Fibroblast of skin of scalp (primary cell): ENCODE data around the gene PRKG1. TPM values are rescaled to one million over a fixed set of nuclear protein-coding genes. Genes with fewer than 3 reads are reported as not detected.

Experiments used
- DNase-seq: peaks from one replicate; pipeline ENCODE4 v3.0.0-alpha.2; 2013
- polyA plus RNA-seq, 2 experiments: library from polyadenylated mRNA; unstranded; fragments of 120-200 nt; gene quantifications; one replicate each; pipeline ENCODE4 v1.2.1, GENCODE V29; 2013; ENCODE audit not compliant: insufficient read length in 2 of 2

The PRKG1 gene
- 18.4 TPM for polyA plus RNA-seq (2013, experiment 1 of 2; ENCODE audit: insufficient read length)
- polyA plus RNA-seq (2013, experiment 2 of 2; ENCODE audit: insufficient read length): 23.3 TPM

DNA sequence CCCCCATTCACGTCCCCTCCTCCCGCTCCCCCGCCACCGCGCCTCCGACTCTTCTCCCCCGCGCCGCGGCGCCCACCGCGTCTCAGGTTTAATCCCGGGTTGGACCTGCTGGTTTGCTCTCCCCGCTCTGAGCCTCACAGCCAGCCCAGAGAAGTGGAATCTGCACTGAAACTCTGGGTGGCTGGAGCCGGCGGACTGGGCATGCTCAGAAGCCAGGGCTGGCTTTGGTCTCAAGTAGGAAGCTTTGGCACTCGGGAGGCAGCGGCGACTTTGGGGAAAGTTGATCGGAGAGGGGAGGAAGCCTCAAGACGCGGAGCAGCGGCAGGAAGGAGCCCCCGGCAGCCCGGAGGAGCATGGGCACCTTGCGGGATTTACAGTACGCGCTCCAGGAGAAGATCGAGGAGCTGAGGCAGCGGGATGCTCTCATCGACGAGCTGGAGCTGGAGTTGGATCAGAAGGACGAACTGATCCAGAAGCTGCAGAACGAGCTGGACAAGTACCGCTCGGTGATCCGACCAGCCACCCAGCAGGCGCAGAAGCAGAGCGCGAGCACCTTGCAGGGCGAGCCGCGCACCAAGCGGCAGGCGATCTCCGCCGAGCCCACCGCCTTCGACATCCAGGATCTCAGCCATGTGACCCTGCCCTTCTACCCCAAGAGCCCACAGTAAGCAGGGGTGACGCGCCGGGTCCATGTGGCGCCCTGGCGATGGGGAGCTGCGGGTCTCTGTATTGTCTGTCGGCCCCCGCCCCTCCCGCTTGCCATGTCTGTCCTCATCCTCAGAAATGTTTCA is at the start of gene PRKG1:
PRKG1 (plus strand) TSS at position 250 of the 791 bp plus-strand sequence.
- DNase-seq: peak; percentile 89

DNA sequence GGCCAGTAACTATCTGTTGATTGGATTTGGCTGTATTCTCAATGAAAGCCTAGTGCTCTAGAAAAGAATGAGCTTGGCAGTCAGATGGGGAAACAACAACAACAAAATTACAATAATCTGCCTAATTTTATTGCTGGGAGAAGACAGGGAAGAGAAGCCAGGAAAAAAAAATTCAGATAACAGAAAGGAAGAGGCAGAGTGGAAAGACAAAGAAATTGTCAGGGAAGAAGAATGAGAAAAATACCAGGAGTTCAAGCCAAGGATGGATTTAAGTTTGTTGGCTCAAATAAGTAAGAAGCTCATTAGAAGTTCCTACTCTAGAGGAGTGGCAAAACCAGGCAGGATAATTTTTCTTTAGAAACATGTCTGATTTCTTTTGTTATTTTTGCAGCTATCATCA is 45.9 kb upstream of the PRKG1 start:
- no peak for DNase-seq

DNA sequence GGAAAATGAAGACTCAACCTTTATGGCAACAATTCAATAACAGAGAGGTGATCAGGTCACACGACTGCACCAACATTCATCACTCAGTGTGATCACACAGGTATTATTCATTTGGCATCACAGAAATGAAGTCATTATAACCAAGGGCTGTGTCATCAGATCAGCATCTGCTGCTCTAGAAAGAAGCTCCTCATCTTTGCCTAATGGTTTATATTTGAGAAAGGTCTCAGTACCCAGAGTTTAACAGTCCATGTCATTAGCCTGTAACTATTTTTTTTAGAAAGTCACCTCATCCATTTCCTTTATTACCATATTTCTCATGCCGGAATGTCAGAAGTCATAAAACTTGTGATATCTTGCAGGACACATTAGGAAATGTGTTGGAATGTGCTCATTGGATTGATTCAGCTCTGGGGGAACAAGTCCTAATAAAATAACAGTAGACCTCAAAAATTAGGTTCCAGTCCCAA is 45.1 kb upstream of the PRKG1 start:
- peak; percentile 46 for DNase-seq

DNA sequence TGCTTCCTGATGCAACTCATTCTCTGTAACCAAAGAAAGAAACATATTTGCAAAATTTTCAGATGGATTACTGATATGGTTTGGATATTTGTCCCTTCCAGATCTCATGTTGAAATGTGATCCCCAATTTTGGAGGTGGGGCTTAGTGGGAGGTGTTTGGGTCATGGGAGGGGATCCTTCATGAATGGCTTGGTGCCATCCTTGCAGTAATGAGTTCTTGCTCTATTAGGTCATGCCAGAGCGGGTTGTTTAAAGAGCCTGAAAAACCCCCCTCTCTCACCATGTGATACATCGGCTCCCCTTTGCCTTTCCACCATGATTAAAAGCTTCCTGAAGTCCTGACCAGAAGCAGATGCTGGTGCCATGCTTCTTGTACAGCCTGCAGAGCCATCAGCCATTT is 43.8 kb upstream of the PRKG1 start:
- peak; percentile 31 for DNase-seq

DNA sequence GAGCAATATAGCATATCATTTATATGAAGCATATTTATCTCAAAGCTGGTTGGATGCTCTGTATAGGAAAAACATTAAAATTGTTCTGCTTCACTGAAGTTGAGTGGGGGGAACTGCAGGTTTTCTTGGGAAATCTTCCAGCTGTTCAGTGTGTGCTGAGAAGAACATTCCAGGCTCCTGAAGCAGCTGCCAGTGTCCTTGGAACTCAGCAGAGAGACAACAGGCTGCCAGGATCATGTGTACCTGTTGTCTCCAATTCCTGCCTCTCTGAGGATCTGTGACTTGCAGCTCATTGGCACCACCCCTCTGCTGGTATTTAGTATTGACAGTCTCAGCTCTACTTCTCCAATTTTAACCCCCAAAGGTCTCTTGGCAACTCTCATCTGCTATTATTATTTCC is 42.3 kb upstream of the PRKG1 start:
- no peak for DNase-seq

DNA sequence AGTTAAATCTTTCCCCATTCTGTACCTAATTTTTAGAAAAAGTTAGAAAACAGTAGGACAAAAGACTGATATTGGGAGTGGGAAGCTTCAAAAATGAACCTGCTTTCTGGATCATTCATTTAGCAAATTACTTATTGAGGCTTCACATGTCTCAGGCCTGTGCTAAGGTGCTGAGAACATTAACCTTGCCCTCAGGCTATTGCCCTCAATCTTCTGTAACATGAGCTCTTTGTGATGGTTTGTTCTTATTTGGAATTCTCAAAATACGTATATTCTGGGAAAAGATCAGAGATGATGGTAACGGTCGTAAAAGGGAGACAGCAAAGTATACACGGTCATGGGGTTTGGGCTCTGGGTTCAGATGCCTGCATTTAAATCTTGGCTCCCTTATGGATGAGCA is 39.5 kb upstream of the PRKG1 start:
- no peak for DNase-seq

DNA sequence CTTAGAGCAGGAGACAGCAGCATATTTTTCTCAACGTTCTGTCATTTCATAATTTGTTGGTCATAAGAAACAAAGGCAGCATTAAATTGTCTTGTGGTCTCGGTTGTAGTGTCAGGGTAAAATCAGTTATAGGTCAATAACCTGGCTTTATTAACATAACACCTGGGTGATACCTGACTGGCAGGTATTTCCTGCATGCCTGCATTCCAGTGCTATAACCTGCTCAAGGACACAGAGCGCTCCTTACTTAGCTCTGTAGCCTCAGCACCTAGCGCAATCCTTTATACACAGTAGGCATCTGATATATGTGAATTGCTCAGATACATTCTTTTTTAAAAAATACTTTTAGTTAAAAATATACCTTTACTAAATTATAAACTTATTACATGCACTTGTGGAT is 38.9 kb upstream of the PRKG1 start:
- no peak for DNase-seq

DNA sequence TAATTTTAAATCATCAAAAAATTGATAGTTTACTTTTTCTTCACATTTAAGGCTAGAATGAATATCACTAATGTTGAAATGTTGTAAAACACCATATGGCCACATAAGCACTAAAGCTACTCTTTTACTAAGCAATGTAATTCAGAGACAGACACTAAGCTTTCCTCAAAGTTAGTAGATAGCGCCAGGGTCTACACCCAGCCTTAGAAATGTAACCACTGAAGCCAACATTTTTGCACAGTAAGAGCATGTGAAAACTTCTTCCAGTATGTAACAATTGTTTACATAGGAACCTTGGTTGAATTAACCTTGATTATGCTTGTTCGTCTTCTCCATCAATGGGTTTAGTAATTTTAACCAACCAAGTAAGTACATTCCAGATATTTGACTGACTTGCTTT is 28.4 kb upstream of the PRKG1 start:
- DNase-seq: no peak

DNA sequence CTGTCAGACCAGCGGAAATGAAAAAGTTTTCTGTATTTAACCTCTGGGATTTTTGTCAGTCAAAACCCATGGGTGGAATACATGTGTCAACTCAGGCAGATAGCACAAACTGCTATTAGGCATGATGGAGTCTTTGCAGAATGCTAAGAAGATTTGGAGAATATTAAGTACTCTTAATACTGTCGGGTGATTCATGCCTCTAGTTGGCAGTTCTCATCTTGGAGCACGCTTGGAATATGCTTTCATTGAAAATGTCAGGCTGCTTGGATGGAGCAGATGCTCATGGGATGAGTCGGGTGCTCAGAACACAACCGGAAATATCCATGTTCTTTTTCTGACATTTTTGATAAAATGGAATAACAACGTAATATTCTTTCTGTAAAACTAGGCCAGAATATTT is 27.6 kb upstream of the PRKG1 start:
- no peak for DNase-seq

DNA sequence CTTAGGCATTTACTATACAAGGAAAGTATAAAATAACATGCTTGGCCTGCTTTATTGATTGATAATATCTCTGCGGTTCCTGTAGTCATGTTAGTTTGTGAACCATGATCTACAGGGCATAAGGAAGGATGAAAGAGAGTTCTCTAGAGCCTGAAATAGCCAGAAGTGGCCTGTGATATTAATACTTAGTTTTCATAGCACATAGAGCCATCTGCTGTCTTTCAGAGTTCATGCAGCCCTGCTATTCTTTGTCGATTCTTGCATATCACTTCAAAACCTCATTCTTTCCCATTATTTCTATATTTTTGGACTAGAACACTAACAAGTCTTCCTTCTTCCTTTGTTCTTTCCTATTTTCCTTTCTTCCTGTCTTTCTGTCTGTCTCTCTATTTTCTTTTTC is 26.4 kb upstream of the PRKG1 start:
- no peak for DNase-seq

DNA sequence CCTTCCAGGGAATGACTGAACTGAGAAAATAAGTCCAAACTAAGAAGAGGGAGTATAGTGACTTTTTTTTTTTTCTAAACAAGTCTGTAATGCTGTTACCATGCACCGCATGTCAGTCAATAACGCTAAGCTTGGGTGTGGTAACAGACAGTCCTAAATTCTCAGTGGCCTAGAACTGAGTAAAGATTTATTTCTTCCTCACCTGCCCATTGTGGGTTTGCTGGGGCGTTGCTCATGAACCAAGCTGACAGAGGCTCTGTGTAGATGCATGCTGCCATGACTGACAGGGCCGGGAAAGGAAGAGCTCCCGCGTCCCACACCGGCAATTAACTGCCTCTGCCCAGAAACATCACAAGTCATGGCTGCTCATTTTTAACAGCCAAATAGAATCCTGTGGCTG is 25.5 kb upstream of the PRKG1 start:
- no peak for DNase-seq

DNA sequence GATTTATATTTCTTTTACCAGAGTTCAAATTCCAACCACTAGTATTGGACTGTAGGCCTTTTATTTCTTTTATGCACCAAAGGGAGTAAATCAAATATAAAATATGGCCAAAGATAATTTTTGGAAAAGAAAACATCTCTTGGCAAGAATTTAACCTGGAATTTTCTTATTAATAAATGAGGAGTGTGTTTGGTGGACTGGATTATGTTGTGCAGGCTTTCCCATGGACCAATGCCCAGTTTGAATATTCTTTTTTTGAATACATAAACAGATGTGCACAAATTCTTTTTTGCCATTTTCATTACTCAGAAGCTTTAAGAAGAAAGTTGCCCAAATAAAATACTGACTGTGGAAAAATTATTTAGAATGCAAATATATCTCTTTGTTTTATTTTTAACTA is 22.1 kb upstream of the PRKG1 start:
- DNase-seq: no peak

DNA sequence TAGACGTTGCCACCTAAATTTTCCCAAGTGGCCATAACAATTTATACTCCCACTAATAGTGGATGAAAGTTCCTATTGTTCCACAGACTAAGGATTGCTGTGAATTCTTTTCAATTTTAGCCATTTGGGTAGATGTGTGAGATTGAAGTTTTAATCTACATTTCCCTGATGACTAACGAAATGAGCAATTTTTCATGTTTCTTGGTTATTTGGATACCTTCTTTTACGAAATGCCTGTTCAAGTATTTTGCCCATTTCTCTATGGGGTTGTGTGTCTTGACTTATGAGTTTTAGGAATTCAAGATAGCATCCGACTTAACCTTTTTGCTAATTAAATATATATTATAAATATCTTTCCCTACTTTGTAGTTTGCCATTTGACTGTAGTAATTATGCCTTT is 16.4 kb upstream of the PRKG1 start:
- no peak for DNase-seq

DNA sequence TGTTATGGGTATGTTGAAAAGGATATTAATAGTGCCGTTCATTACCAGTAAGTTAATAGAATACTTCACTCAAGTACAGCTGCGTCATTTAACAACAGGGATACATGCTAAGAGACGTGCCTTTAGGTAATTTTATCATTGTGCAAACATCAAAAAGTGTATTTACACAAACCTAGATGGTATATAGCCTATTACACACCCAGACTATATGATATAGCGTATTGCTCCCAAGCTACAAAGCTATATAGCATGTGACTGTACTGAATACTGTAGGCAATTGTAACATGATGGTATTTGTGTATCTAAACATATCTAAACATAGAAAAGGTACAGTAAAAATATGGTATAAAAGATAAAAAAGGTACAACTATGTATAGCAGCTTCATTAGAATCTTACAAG is 11.1 kb upstream of the PRKG1 start:
- no peak for DNase-seq

DNA sequence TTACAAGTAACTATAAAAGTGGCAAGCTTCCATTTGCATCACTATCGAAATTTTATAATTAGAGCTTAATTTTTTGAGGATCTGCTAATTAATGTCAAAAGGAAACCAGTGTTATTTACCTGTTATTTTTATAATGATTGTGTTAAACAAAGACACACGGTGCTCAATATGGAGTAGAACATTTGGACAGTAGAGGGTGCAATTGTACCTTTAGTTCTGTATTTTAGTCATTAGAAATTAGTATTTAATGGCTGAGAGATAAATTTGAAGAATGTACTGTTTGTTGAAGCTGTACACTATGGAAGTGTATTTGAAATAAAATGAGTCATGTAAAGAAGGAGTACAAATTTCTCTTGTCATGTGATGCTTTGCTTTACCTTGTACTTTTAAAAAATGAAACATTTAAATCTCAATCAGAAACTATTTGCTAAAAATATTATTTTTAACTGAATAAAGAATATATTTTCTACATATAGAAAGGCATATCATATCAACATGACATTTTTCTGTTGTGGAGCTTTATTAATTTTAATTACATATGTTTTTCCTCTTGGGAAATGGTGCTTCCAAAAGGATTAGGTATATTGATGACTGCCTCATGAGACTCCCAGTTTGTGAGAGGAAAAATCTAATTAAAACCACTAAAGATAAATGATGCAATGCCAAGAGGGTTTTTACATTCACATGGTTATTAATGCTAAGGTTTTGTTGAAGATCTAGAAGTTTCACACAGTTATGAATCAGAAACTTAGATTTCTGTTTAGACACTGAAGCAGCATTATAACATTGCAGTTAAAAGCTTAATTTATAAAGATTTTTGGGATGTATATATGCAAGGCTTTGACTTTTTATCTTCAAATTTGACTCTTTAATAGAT is 10.4 kb upstream of the PRKG1 start:
- DNase-seq: peak; percentile 70

DNA sequence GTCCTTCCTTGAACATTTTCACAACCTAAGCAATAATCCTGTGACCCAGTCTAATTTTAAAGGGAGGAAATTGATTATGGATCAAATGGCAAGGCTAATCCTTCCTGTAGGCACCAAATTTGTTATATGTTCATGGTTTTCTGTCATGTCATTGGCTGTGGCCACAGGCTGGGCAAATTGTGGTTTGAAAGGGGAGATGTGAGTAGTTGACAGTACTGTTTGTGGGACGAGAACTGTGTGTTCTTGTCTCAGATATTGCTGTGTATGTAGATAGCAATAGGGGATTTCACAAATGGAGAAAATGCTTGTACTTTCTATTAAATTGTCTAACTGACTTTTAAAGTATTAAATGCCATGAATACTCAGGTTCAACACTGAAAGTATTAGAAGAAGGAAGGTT is 8.1 kb upstream of the PRKG1 start:
- no peak for DNase-seq

DNA sequence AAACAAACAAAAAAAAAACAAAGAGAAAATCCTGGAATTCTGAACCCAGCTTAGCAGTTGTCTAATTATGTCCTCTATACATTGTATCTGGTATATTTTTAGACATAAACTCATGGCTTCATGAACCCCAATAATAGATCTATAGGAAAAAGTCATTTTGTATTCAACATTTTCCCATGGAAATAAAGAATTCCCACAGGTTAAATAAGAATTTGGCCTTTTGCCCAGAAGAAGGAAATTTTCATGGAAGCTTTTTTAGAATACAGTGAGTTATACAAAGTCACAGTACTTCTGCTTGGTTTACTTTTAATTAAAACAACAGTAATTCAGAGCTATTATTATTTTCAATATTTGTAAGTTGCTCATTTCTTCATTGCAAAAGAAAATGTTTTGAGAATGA is 2.1 kb upstream of the PRKG1 start:
- no peak for DNase-seq

DNA sequence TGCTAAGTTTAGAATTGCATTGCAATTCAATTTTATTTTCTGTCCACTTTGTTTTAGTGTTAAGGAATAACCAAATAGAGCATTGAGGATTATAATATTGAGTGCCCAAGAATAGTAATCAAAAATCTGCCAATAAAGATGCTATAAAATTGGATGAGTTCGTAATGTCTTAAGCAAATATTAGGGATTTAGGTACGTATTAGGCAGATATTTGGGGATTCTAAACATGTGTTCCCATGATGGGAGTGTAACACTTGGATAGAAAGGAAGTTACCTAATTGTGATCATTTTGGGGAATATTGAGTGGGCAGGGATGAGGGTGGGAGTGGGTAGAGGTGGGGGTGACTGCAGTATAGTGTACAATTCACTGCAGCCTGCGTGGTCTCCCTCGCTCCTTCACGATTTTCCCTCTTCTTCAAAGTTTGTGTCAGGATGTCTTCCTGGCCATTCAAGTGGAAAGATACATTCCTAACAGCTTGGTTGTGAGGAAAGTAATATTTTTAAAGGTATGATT is 1.3 kb upstream of the PRKG1 start:
- no peak for DNase-seq

DNA sequence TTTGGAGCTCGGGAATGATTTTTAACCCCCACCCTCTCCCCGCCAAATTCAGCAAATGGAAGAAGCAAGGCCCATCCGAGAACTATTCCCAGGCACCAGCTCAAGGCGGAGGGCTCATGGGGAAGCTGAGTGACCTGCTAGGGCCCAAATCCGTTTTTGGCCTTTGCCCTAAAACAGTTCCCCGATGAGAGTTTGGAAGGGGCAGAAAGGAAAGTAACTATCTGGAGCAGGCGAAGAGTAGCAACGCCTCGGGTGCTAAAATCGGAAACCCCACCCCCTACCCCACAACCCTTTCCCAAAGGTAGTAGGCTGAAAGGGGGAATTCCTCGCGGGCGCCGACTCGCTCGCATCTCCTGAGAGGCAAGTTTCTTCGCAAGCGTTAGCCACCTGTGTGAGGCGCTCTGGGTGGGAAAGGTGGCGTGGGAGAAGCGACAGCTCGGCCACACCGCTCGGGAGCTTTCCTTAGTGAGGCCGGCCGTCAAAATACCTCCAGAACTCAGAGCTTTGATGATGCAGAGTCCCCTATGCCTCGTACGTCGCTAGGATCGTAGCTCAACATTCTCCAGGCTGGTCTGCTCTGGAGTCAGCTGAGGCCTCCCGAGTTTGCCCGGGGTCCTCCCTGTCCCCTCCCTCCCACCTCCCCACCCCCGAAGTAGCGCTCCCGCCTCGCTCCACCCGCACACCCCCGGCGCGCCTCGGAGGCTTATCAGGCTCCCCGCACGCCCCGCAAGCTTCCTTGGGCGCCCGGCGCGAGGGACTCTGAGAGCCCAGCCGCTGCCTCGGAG is 642 bp upstream of the PRKG1 start:
- peak; percentile 27 for DNase-seq

DNA sequence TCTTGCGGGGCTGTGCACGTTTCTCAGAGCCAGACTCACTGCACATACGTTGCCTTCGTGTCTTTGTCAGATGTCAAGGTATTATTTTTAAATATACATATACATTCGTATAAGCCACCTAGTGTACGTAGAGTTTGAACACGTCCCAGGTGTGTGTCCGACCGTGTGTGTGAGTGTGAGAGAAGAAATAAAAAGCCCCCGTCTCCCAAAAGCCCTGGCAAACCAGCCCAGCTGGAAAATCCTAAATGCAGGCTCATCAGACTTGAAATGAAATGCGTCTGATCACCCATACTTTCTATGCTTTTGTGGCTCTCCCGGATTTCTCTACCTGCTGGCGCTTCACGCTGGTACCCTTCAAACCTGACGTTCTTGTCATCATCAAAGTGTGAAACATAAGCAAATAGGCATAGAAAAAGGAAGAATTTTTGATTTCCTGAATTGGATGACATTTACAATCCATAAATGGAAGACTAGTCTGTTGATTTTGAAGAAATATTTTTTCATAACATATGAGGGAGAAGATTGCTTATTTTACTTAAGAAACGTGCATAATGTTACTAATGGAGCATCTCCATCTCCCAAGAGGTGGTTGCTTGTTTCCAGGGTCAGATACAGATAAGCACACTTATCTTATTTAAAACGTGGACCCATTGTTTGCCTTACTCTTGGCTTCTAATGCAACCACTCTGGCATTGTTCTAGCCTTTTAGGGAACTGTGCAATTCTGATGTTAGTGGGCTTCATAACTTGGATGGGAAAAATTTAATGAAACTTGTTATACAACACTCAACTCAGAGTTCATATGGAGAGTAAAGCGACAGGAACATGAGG is 971 bp downstream of the PRKG1 start:
- DNase-seq: no peak

DNA sequence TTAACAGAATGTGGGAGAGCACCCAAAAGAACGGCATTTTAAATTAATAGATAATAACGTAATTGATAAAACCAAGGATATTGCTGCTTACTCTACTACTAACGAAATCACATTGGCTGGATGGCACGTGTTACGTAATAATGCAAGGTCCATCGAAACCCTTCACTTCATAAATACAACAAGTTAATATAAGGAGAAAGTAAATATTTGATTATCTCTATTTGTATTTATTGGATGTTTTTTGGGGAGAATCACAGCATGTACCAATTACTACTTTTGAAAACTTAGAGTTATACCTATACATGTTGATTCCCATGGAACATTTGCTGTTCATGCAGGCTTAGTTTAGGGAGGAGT is 1.6 kb downstream of the PRKG1 start:
- no peak for DNase-seq
